NCI-H345 treated with DMSO at 0.1 percent for 48 hours (cell line): ENCODE measurements around the gene MECR.

Experiments
- DNase-seq: peaks from one replicate; lab custom pipeline; 2025; ENCODE audit not compliant: unreplicated experiment; lab: John Stamatoyannopoulos, UW

MECR gene

DNA sequence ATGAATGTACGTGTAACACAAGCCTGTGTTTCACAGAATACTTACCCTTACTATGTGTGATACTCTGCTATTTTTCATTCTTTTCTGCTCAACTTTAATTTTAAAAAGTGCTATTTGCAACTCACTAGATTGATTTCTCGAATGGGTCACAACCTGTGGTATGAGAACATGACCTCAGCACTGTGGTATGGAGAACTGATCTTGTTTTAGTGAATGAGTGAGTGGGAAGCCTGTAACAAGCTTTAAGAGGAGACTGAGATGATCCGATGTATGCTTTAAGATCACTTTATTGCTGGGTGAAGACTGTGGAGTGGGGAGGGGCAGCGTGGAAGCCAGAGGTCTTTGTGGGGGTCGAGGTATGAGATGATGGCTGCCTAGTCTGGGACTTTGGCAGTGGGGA lies 21.6 kb downstream of the MECR start:
- DNase-seq: no peak

DNA sequence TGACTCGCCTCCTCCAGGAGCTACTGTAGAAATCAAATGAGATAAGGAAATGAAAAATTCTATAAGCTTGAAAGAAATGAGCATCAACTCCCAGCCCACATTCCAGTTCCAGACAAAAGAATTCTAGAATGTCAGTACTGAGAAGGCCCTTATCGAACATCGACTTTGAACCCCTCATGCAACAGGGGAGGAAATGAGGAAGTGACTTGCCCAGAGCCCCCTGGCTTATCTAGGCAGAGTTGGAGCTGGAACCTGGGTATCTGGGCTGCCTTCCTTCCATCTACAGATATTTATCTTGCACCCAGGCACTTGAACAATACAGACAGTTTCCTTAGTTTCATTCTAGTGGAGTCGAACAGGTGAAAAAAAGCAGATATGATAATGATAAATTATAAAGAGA lies 22.3 kb downstream of the MECR start:
- no peak for DNase-seq

DNA sequence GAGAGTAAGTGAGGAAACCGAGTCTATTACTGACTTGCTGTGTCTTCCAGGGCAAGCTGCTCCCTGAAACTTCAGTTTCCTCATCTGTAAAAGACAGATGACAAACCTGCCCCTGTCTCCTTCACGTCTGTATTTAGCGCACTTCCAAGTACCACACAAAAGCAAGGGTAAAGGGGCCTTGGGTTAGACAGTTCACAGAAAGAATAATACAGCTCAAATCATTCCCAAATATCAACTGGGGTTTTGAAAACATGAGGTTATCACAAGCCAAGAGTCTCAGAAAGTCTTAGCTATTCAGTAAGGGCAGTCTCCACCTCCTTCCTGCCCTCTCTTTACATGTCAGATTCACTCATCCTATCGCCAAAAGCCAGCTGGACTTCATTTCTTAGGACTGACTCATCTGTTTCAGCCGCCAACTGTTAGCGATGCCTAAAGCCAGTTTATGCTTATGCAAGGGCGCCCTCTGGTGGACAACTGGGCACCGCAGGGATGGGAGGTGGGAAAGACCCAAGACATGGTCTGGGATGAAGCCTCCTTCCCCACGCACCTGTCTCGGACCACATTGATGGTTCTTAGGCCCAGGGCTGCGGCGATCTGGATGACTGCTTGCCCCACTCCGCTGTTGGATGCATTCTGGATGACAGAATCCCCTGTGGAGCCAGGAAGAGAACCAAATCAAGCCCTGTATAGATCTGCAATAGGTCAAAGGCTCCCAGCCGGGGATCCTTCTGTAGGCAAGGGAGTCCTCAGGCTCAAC lies 28.0 kb downstream of the MECR start:
- DNase-seq: peak; percentile 46

DNA sequence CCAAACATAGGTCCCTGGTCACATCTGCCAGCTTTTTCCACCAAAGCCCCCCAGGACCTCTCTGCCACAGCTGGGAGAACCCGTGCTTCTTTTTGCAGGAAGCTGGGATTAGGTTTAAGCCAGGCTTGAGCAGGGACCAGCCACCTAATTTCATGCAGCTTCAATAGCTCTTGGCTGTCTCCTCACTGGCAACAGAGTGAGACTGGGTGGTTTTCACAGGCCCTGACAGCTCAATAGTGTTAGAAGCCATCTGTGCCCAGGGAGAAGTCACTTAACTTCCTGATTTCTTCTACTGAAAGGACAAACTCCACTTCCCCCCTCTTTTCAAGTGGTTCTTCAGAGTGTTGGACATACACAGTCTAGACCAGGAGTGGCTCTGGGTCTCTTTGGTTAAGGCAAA lies 28.7 kb downstream of the MECR start:
- no peak for DNase-seq

- DNase-seq: no peak
Observed at GRCh38 chr1:29201595-29202051, 29.1 kb downstream of the MECR start.

DNA sequence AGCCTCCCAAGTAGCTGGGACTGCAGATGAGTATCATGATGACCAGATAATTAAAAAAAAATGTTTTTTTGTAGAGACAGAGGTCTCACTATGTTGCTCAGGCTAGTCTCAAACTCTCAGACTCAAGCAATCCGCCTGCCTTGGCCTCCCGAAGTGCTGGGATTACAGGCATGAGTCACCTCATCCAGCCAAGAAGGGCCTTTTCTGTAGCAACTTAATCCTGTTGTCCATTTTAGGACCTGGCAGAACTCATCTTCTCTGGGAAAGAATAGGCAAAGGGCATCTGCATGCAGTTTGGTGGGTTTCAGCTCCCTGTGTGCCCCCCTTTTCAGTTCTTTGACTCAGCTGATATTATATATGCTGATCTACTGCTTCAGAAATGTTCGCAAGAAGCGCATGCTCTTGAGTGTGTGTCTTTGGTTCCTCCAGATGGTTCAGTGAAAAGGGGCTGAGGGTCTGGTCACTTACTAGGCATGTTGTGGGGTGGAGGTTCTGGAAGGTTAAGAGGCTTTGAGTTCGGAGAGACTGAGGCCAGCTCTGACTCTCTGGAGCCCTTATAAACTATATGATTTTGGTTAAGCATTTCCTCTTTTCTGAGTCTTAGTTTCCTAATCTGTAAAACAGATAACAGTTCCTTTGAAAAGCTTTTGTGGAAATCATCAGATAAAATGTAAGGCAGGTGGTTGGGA lies 29.7 kb downstream of the MECR start:
- no peak for DNase-seq

DNA sequence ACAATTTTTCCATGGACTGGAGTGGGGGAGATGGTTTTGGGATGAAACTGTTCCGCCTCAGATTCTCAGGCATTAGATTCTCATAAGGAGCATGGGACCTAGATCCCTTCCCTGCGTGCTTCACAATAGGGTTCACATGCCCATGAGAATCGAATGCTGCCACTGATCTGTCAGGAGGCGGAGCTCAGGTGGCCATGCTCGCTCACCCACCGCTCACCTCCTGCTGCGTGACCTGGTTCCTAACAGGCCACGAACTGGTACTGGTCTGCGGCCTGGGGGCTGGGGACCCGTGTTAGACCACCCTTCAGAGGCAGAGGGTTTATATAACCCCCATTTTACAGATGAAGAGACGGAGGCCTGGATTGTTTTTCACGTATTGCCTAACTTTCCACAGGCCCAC lies 32.7 kb downstream of the MECR start:
- no peak for DNase-seq

DNA sequence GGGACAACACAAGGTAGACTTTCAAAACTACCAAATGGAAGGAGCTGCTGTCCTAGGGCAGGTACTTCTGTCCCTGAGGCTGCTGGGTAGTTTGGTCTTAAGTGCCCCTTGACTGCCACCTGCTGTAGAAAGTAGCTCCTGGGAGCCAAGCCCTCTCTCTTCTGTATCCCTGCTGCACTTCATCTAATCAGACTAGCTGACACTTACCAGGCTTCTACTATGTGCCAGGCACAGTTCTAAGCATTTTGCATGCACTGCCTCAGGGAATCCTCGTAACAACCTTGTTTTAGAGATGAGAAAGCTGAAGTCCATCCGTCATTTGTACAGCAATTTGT lies 33.2 kb downstream of the MECR start:
- DNase-seq: no peak

GRCh38 chr1:29196863-29197589 lies 33.7 kb downstream of the MECR start:
- DNase-seq: no peak

DNA sequence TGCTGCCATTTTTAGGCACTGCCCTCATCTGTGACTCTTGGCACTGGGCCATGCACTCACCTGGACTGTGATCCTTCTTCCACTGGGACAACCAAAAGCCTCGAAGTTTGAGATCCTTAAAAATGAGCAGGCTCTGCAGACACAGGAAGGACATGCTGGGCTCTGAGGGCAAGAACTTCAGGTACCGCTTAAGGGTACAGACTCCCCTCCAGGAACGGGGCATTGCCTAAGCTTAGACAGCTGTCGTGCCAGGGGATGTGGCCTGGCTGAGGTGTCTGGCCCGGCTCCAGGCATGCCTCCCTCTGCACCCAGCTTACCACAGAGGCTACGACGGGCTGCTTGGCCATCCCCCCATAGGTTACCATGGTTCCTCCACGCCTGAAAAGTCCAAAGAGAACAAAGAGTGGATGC lies 34.8 kb downstream of the MECR start:
- no peak for DNase-seq

GRCh38 chr1:29193879-29194455 lies 36.8 kb downstream of the MECR start:
- no peak for DNase-seq

GRCh38 chr1:29190718-29191117 lies 40.0 kb downstream of the MECR start:
- DNase-seq: no peak

- no peak for DNase-seq
Observed at GRCh38 chr1:29186707-29187106, 44.0 kb downstream of the MECR start.

DNA sequence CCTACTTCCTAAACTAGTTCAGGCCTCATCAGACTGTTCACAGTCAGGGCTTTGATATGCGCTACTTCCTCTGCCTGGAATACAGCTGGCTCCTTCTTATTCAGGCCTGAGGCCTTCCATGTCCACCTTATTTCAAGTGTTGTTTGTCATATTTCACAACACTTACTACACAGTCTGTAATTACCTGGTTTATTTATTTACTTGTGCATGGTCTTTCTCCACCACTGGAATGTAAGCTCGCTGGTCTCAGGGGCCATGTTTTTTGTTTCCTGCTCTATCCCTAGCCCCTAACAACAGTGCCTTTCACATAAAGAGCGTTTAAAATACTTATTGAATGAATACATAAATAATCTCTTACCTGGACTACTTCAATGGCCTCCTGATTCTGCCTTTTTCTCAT lies 44.5 kb downstream of the MECR start:
- no peak for DNase-seq

DNA sequence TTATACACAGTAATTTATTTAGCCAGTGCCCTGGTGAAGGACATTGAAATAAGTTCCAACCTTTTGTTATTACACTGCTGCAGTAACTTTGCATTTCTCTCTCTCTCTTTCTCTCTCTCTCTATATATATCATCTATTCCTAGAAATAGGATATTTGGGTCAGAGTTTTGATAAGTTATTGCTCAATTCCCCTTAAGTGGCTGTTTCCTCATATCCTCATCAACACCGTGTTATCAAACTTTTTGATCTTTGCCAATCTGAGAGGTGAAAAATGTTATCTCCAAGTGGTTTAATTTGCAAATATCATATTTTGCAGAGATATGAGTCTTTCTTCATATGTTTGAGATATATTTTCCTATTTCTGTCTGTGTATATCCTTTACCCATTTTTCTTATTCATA lies 47.4 kb downstream of the MECR start:
- DNase-seq: no peak

DNA sequence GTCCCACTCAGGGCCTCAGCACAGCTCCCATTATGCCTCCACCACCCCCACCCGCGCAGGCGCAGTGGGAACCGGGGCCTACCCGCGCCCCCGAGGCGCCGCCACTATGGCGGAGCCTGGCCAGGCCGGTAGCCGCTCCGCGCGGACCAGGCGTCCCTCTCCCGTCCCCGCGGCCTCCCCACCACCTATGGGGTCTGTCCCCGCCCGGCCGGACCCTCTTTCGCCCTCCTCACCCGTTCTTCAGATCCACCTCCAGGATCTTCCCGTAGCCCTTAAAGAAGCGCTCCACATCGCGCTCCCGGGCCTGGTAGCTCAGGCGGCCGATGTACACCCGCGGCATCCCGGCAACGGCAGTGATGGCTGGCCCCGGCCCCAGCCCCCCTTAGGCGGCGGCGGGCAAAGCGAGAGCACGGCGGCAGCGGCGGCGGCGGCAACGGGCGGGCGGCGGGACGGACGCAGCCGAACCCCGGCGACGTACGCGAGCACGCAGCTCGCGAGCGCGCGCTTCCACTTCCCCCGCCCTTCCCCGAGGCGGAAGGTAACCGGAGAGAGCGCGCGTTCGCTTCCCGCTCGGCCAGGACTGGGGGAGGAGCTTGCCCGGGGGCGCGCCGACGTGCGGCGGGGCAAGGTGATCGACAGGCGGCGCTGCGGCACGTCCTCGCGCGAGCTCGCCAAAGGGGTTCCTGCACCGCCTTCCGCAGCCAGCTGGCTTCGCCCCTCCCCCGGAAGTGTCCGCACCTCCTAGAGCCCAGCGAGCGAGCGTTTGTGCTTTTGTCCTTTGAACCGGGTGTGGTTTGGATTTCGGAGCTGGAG lies 49.1 kb downstream of the MECR start, which contains the start of gene SRSF4:
TSS of gene SRSF4 (minus strand) at position 488 of the 813 bp plus-strand sequence. CDS start at position 340, 148 bp downstream.
- peak; percentile 98 for DNase-seq

- DNase-seq: peak; percentile 35
Observed at GRCh38 chr1:29180497-29181412, 50.0 kb downstream of the MECR start.

DNA sequence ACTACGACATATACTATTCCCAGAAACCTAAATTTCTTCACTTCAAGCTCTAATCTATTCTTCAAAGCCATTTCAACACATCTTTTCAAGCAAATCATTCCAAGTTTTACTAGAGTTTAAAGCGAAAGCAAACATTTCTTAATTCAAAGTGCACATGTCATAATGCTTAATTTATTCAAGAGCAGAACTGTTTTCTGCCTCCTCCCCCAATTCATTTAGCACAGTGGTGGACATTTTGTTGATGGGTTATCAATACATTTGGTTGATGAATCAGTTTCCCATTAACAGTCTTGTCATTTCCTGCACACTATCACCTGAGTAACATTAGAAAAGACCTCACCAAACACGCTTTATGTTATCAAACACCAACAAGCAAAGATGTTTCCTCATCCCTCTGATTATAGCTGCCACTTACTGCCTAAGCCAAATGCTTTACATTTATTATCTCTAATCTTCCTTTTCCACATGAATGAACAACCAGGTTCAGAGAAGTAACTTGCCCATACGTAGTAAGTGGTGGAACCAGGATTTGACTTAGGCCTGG lies 51.0 kb downstream of the MECR start:
- DNase-seq: no peak

GRCh38 chr1:29177022-29177705 lies 53.6 kb downstream of the MECR start:
- DNase-seq: no peak
